Ecto neural progenitor cell (in vitro differentiated cells): Measurements from ENCODE around the gene METTL24.

Source experiments
- DNase-seq: peaks from one replicate; pipeline ENCODE4 v3.0.0-alpha.2; 2018; ENCODE audit warnings: low spot score

Gene METTL24

GRCh38 chr6:110195639-110196038 lies 162.5 kb downstream of the METTL24 start:
- no peak for DNase-seq
